HFFc6 (cell line): Measurements from ENCODE around the gene SEMA4D. TPM values are rescaled to one million over a fixed set of nuclear protein-coding genes. Genes with fewer than 3 reads are reported as not detected.

Experiments
- DNase-seq: peaks from one replicate; pipeline ENCODE4 v3.0.0-alpha.2; 2018
- H3K27ac Mint-ChIP-seq: 2 replicates; pipeline ENCODE4 v1.8.0; 2020; ENCODE audit warnings: mild to moderate bottlenecking, mixed read lengths
- H3K27me3 Mint-ChIP-seq: 2 replicates; pipeline ENCODE4 v1.8.0; 2021; ENCODE audit warnings: mild to moderate bottlenecking, moderate library complexity, mixed read lengths; ENCODE audit not compliant: insufficient read depth
- H3K36me3 Mint-ChIP-seq: 2 replicates; pipeline ENCODE4 v1.8.0; 2021; ENCODE audit warnings: low read depth, mixed read lengths
- H3K4me1 Mint-ChIP-seq: 2 replicates; pipeline ENCODE4 v1.8.0; 2020; ENCODE audit warnings: low read depth, mixed read lengths
- H3K4me3 Mint-ChIP-seq: 2 replicates; pipeline ENCODE4 v1.8.0; 2020; ENCODE audit warnings: mild to moderate bottlenecking, moderate library complexity, mixed read lengths
- H3K9me3 Mint-ChIP-seq: 2 replicates; pipeline ENCODE4 v1.8.0; 2020; ENCODE audit warnings: mild to moderate bottlenecking, mixed read lengths
- total RNA-seq, 6 experiments: library from RNA; stranded (reverse); fragmentation: NEBNext Ultra II Directional; extraction: Animal tissue kit (Norgen Biotek cat#: 25700); gene quantifications; 2 replicates in 1 of 6; 3 replicates in 5 of 6; pipeline ENCODE4 v1.2.3, GENCODE V29; 2021
- TF ChIP-seq, protein P1 (sequence below): fragments of 200-600 bp; sonication (generic); IDR thresholded peaks from 2 replicates; pipeline ENCODE4 v1.5.0; 2021; ENCODE audit warnings: antibody characterized with exemption, mild to moderate bottlenecking

Gene SEMA4D
- total RNA-seq, 6 experiments from 2014 or later: not detected

DNA sequence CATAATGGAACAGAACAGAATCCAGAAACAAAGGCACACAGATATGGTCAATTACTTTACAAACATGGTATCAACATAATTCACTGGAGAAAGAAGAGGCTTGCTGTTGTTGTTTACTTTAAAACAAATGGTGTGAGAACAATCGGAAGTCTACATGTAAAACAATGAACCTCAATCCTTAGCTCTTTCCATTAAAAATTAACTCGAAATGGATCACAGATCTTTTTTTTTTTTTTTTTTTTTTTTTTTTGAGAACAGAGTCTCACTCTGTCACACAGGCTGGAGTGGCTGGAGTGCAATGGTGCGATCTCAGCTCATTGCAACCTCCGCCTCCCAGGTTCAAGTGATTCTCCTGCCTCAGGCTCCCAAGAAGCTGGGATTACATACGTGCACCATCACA lies 9.8 kb downstream of the SEMA4D start:
- Mint-ChIP-seq H3K9me3 (no peaks in the 10 kb centered on the region; the same call in 1 of the 2 replicates), H3K27ac (no peak overlapping the region), H3K4me3 (no peak overlapping the region), H3K36me3 (no peaks in the 10 kb centered on the region), H3K4me1 (no peaks in the 10 kb centered on the region), H3K27me3 (no peaks in the 10 kb centered on the region; the same call in 1 of the 2 replicates)
- TF ChIP-seq, protein P1, sequence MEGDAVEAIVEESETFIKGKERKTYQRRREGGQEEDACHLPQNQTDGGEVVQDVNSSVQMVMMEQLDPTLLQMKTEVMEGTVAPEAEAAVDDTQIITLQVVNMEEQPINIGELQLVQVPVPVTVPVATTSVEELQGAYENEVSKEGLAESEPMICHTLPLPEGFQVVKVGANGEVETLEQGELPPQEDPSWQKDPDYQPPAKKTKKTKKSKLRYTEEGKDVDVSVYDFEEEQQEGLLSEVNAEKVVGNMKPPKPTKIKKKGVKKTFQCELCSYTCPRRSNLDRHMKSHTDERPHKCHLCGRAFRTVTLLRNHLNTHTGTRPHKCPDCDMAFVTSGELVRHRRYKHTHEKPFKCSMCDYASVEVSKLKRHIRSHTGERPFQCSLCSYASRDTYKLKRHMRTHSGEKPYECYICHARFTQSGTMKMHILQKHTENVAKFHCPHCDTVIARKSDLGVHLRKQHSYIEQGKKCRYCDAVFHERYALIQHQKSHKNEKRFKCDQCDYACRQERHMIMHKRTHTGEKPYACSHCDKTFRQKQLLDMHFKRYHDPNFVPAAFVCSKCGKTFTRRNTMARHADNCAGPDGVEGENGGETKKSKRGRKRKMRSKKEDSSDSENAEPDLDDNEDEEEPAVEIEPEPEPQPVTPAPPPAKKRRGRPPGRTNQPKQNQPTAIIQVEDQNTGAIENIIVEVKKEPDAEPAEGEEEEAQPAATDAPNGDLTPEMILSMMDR: no peak
- DNase-seq: no peak

DNA sequence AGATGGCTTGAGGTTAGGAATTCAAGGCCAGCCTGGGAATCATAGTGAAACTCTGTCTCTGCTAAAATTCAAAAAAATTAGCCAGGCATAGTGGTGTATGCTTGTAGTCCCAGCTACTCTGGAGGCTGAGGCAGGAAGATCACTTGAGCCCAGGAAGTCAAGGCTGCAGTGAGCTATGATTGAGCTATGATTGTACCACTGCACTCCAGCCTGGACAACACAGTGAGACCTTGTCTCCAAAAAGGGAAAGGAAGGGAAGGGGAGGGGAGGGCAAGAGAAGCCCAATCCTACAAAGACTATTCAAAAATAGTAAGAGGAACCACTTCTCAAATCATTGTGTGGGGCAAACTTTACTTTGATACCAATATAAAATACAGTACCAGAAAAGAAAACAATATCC lies 11.2 kb downstream of the SEMA4D start:
- DNase-seq: no peak
- no peaks in the 10 kb centered on the region for H3K4me1 Mint-ChIP-seq
- H3K27ac Mint-ChIP-seq: no peak overlapping the region
- H3K9me3 Mint-ChIP-seq: no peaks in the 10 kb centered on the region; the same call in 1 of the 2 replicates
- no peaks in the 10 kb centered on the region for H3K36me3 Mint-ChIP-seq
- no peaks in the 10 kb centered on the region; the same call in 1 of the 2 replicates for H3K27me3 Mint-ChIP-seq
- no peak overlapping the region for H3K4me3 Mint-ChIP-seq
- TF ChIP-seq, protein P1: no peak

DNA sequence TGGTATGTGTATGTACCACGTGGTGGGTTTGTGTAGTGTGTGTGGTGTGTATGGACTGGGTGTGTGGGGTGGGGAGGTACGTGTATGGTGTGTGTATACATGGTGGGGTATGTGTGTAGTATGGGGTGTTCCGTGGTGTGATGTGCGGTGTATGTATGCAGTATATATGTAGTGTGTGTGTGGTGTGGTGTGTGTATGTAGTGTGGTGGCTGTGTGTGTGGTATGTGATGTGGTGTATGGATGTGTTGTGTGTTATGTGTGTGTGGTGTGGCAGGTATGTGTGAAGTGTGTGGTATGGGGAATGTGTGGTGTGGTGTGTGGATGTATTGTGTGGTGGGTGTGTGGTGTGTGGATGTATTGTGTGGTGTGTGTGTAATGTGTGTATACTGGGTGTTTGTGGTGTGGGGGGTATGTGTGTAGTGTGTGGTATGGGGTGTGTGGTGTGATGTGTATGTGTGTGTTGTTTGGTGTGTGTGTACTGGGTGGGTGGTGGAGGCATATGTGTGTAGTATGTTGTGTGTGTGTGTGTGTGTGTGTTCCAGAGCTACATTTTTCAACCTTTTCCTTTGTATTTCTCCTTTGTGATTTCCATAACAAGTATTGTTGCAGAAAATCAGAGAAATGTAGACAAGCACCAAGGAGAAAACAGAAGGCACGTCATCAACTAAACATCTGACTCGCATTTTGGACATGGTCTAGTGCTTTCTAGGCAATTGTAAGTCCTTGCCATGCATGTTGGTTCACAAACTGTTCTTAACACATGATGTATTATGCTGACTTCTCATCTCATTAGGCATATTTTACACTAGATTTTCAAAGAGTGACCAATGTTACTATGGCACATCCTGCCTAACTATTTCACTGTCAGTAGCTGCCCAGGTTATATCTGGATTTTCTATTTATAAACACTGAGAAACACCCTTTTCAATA lies 13.2 kb downstream of the SEMA4D start:
- DNase-seq: no peak
- Mint-ChIP-seq H3K27me3 (no peaks in the 10 kb centered on the region; the same call in 1 of the 2 replicates), H3K4me3 (no peak overlapping the region), H3K4me1 (no peaks in the 10 kb centered on the region), H3K27ac (no peak overlapping the region), H3K36me3 (no peaks in the 10 kb centered on the region), H3K9me3 (no peaks in the 10 kb centered on the region)
- TF ChIP-seq, protein P1: no peak

DNA sequence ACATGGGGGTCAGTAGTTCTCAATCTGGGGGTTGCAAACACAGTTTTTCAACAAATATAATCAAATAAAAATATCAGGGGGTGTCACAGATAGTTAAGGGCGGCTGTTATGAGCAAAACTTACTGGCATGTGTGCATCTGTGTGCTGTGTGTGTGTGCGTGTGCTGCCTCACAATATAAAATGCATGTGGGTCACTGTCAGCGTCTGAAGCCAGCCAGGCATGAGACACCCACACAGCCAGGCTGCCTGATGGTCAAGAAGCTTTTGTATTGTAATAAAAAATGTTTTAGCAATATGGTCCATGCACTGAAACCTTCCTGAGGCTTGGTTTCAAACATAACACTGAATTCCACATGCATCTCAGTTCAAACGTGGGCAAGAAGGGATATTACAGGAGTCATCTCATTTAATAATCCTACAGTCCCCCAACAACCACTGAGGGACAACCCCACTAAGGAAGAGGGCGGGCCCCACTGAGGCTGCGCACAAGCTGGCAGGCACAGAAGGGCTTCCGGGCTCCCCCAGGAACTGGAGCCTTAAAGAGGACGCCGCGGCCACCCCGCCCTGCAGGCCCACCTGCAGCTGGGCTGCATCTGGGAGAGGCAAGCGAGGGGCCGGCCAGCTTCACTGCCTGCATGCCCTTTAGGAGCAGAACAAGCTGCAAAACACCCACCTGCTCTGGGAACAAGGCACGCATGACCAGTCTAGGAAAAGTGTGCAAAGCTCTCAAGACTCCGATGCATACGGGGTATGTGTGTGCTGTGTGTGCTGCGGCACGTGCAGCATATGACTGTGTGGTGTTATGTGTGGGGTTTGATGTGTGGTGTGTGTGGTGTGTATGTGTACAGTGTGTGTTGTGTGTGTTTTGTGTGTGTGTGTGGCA lies 14.1 kb downstream of the SEMA4D start:
- Mint-ChIP-seq H3K27ac (no peak overlapping the region), H3K9me3 (peaks cover 6% of the 10 kb centered on the region; the same call in 1 of the 2 replicates), H3K27me3 (no peaks in the 10 kb centered on the region; the same call in none of the 2 replicates), H3K4me3 (no peak overlapping the region), H3K36me3 (peaks cover 7% of the 10 kb centered on the region; the same call in 1 of the 2 replicates), H3K4me1 (no peaks in the 10 kb centered on the region)
- TF ChIP-seq, protein P1: no peak
- no peak for DNase-seq

DNA sequence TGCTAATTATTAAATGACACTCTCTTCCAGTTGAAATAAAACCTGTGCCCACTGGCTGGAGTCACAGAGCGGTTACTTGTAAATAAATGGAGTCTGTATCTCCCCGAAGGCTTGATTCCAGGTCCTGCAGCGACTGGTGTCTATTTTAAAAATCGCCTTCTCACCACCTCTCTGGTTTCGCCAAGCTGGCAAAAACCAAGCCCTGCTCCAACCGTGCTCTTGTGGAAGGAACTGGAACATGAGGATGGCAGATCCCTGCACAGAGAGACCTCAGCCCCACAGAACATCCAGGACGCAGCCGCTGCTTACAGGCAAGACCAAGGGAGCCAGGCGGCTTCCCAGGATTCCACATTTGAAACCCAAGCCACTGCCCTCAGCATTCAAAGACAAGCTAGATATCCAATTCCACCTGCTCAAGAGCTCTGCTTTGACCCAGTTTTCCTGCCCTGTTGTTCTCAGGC lies 15.0 kb downstream of the SEMA4D start:
- Mint-ChIP-seq H3K9me3 (peaks cover 11% of the 10 kb centered on the region; the same call in 1 of the 2 replicates), H3K36me3 (peaks cover 7% of the 10 kb centered on the region; the same call in 1 of the 2 replicates), H3K4me1 (no peaks in the 10 kb centered on the region), H3K4me3 (no peak overlapping the region), H3K27me3 (no peaks in the 10 kb centered on the region; the same call in none of the 2 replicates), H3K27ac (no peak overlapping the region)
- DNase-seq: no peak
- TF ChIP-seq, protein P1: no peak
